Lower lobe of right lung (tissue), 2 donors: ENCODE results near the gene TGFBRAP1. TPM values are rescaled to one million over a fixed set of nuclear protein-coding genes. Genes with fewer than 3 reads are reported as not detected.
A peak's percentile ranks its signal among the peaks of the same experiment; 100 is the strongest.

ENCODE experiments used
- ATAC-seq, 2 donors: fragments of 200-7000 bp; cut with Tn5 transposase; one replicate each; pipeline ENCODE4 v1.9.1; 2020 to 2022; ENCODE audit warnings: mild to moderate bottlenecking in 2 of 2, moderate library complexity in 2 of 2
- DNase-seq: peaks from one replicate; pipeline ENCODE4 v3.0.0-alpha.2; 2020
- H3K27ac ChIP-seq: fragments of 200-600 bp; one replicate; pipeline ENCODE4 v1.8.0; 2022
- H3K27me3 ChIP-seq: fragments of 200-600 bp; one replicate; pipeline ENCODE4 v1.8.0; 2022; ENCODE audit warnings: low read depth
- H3K36me3 ChIP-seq: fragments of 200-600 bp; one replicate; pipeline ENCODE4 v1.8.0; 2022; ENCODE audit warnings: mild to moderate bottlenecking
- H3K4me1 ChIP-seq: fragments of 200-600 bp; one replicate; pipeline ENCODE4 v1.8.0; 2022
- H3K4me3 ChIP-seq: fragments of 200-600 bp; one replicate; pipeline ENCODE4 v1.8.0; 2022; ENCODE audit warnings: mild to moderate bottlenecking
- H3K9me3 ChIP-seq: fragments of 200-600 bp; one replicate; pipeline ENCODE4 v1.8.0; 2022
- CTCF ChIP-seq: fragments of 200-600 bp; IDR thresholded peaks from one replicate; pipeline ENCODE4 v1.8.0; 2022; ENCODE audit warnings: antibody characterized with exemption, mild to moderate bottlenecking
- intact Hi-C: fragments of 100-400 bp; cut with DNase I; formaldehyde crosslinking; loops from one replicate; pipeline ENCODE4 v1.11.0; 2022
- long read RNA-seq: library from polyadenylated mRNA; unstranded; transcript quantifications from one replicate; pipeline ENCODE4 v2.0.0, GENCODE V29; 2021
- total RNA-seq: library from RNA; stranded (reverse); fragmentation: NEBNext Ultra II Directional; extraction: Animal tissue kit (Norgen Biotek cat#: 25700); gene quantifications from one replicate; pipeline ENCODE4 v1.2.1, GENCODE V29; 2021
- donor health status: DM: no; HTN: yes; CAD: no; lungs with severe emphysema.

TGFBRAP1 gene
- 19.4 TPM for total RNA-seq
- long read RNA-seq, full-length matches to known transcripts, result 16 of 43 reads
- long read RNA-seq, partial matches to known transcripts, result 9 of 43 reads
- long read RNA-seq, other reads (novel, unspliced or antisense), result 18 of 43 reads

GRCh38 chr2:105329561-105330495, at the start of gene TGFBRAP1:
Gene TGFBRAP1, minus strand, starts transcription at chr2:105329735. Its CDS starts 21,434 bp downstream, at chr2:105308301.
- intact Hi-C loops, result no loop called here
- Histone ChIP-seq H3K4me3 (peak within 1 kb of the TSS; percentile 70), H3K4me1 (peaks cover 21% of the 10 kb centered on the region), H3K9me3 (no peaks in the 10 kb centered on the region), H3K27me3 (no peaks in the 10 kb centered on the region), H3K36me3 (no peaks in the 10 kb centered on the region), H3K27ac (peak within 1 kb of the TSS; percentile 91)
- ATAC-seq (peak; percentile 90 to 95), DNase-seq (peak; percentile 69)
- no peak for TF ChIP-seq CTCF

GRCh38 chr2:105378921-105379383, 49.4 kb upstream of the TGFBRAP1 start:
- Histone ChIP-seq H3K27ac (no peak overlapping the region), H3K4me1 (peaks cover 9% of the 10 kb centered on the region)
- intact Hi-C loops, result no loop called here

GRCh38 chr2:105378276-105378840, 48.8 kb upstream of the TGFBRAP1 start:
- no peaks in the 10 kb centered on the region for H3K9me3 ChIP-seq
- no peaks in the 10 kb centered on the region for H3K36me3 ChIP-seq
- ATAC-seq, result no peak
- DNase-seq, result no peak
- H3K27ac ChIP-seq, result no peak overlapping the region
- H3K4me3 ChIP-seq, result no peak overlapping the region
- H3K4me1 ChIP-seq, result peaks cover 15% of the 10 kb centered on the region
- no peaks in the 10 kb centered on the region for H3K27me3 ChIP-seq
- intact Hi-C loops, result no loop called here
- no peak for TF ChIP-seq CTCF

More at GRCh38 chr2:105378921-105379383, 49.4 kb upstream of the TGFBRAP1 start:
- H3K4me3 ChIP-seq, result no peak overlapping the region
- H3K27me3 ChIP-seq, result no peaks in the 10 kb centered on the region
- TF ChIP-seq CTCF, result no peak
- ATAC-seq (no peak), DNase-seq (no peak)
- no peaks in the 10 kb centered on the region for H3K9me3 ChIP-seq
- no peaks in the 10 kb centered on the region for H3K36me3 ChIP-seq

- TF ChIP-seq CTCF, result no peak
- DNase-seq, result no peak
- no peaks in the 10 kb centered on the region for H3K36me3 ChIP-seq
- intact Hi-C loops, result no loop called here
- no peak overlapping the region for H3K27ac ChIP-seq
- H3K4me1 ChIP-seq, result peaks cover 20% of the 10 kb centered on the region
- no peaks in the 10 kb centered on the region for H3K9me3 ChIP-seq
- H3K27me3 ChIP-seq, result no peaks in the 10 kb centered on the region
- H3K4me3 ChIP-seq, result no peak overlapping the region
- no peak for ATAC-seq
These were observed 48.3 kb upstream of the TGFBRAP1 start for GRCh38 chr2:105377871-105378270.

- no peak for DNase-seq
- intact Hi-C loops, result no loop called here
- no peaks in the 10 kb centered on the region for H3K9me3 ChIP-seq
- H3K27ac ChIP-seq, result no peak overlapping the region
- H3K36me3 ChIP-seq, result no peaks in the 10 kb centered on the region
- H3K4me1 ChIP-seq, result peaks cover 21% of the 10 kb centered on the region
- H3K4me3 ChIP-seq, result no peak overlapping the region
- TF ChIP-seq CTCF, result no peak
- no peak for ATAC-seq
- no peaks in the 10 kb centered on the region for H3K27me3 ChIP-seq
These were observed 47.3 kb upstream of the TGFBRAP1 start for GRCh38 chr2:105376789-105377240.
